Esophagus muscularis mucosa (tissue), 4 donors: ENCODE results near the gene COG4.

Source experiments
- CTCF ChIP-seq, 3 experiments: fragments of 200-600 bp in 2 of 3; fragments of 450-650 bp in 1 of 3; sonication (generic) in 2 of 3; IDR thresholded peaks; one replicate each; pipeline ENCODE4 v1.5.1; 2017 to 2019; ENCODE audit warnings: antibody characterized with exemption in 3 of 3, mild to moderate bottlenecking in 2 of 3, moderate library complexity in 1 of 3
- EP300 ChIP-seq: sonication (generic); formaldehyde crosslinking; IDR thresholded peaks from one replicate; pipeline ENCODE4 v1.6.1; 2017; ENCODE audit warnings: antibody characterized with exemption
- POLR2A ChIP-seq: fragments of 450-650 bp; IDR thresholded peaks from one replicate; pipeline ENCODE4 v1.6.1; 2017; ENCODE audit warnings: antibody characterized with exemption, moderate library complexity, mild to moderate bottlenecking, low read depth
- POLR2AphosphoS5 ChIP-seq, 2 donors: sonication (generic); formaldehyde crosslinking; IDR thresholded peaks; one replicate each; pipeline ENCODE4 v1.6.1; 2017; ENCODE audit warnings: antibody characterized with exemption in 2 of 2

- TF ChIP-seq EP300 (no peak), CTCF (IDR thresholded peaks at IDR 0.05) (peak in 1 of 3 experiments; percentile 14), POLR2AphosphoS5 (IDR thresholded peaks at IDR 0.05) (peak; percentile 50 to 67), POLR2A (no peak)
Measured at GRCh38 chr16:70438969-70439862, 84.1 kb downstream of the COG4 start, which contains the start of gene ST3GAL2.
